Ovary (tissue), 9 donors: ENCODE results near the gene NOXA1. TPM values are rescaled to one million over a fixed set of nuclear protein-coding genes. Genes with fewer than 3 reads are reported as not detected.

Source experiments
- DNase-seq, 5 donors: peaks; one replicate each; pipeline ENCODE4 v3.0.0-alpha.2; 2019 to 2020
- H3K27ac ChIP-seq, 2 donors: fragments of 200-600 bp; one replicate each; pipeline versions ENCODE4 v1.5.1 to v1.8.0; 2019 to 2022
- H3K27me3 ChIP-seq: fragments of 200-600 bp; one replicate; pipeline ENCODE4 v1.8.0; 2022
- H3K36me3 ChIP-seq: fragments of 200-600 bp; sonication (generic); one replicate; pipeline ENCODE4 v1.5.1; 2019
- H3K4me1 ChIP-seq: one replicate; pipeline ENCODE4 v1.8.1; 2013; ENCODE audit warnings: mild to moderate bottlenecking, moderate library complexity; ENCODE audit not compliant: insufficient read depth
- H3K4me3 ChIP-seq: fragments of 200-600 bp; sonication (generic); one replicate; pipeline ENCODE4 v1.5.1; 2017
- H3K9me3 ChIP-seq, 2 donors: fragments of 200-600 bp in 1 of 2; sonication (generic) in 1 of 2; one replicate each; pipeline versions ENCODE4 v1.5.1 to v1.8.1; 2013 to 2019; ENCODE audit warnings: mild to moderate bottlenecking in 1 of 2, moderate library complexity in 1 of 2
- EP300 ChIP-seq: sonication (generic); formaldehyde crosslinking; IDR thresholded peaks from one replicate; pipeline ENCODE4 v1.6.1; 2017; ENCODE audit warnings: antibody characterized with exemption
- POLR2A ChIP-seq: fragments of 450-650 bp; IDR thresholded peaks from one replicate; pipeline ENCODE4 v1.6.1; 2017; ENCODE audit warnings: antibody characterized with exemption, mild to moderate bottlenecking, moderate library complexity
- WGBS, 3 donors: extraction: QIAGEN DNeasy Blood & Tissue Kit in 1 of 3; methylation state at CpG; one replicate each; pipeline versions ENCODE4 v1.1.5 to v1.1.7; 2013 to 2017; 5-methylcytosine and 5-hydroxymethylcytosine counted together
- intact Hi-C, 4 donors: fragments of 100-400 bp; cut with DNase I; formaldehyde crosslinking; loops; one replicate each; pipeline versions ENCODE4 v1.11.0 to v1.15.1; 2022 to 2023
- polyA plus RNA-seq, 2 donors: library from polyadenylated mRNA; stranded (reverse); fragments of 200-250 nt in 1 of 2; fragments of 350-450 nt in 1 of 2; fragmentation: Illumina TruSeq in 1 of 2; extraction: RNeasy Lipid Tissue Mini Kit (QIAGEN cat#74804) in 1 of 2; gene quantifications; one replicate each; pipeline ENCODE4 v1.2.3, GENCODE V29; 2013 to 2014
- total RNA-seq, 7 donors: library from RNA; depleted of rRNA in 2 of 7; stranded (reverse); fragments of >200 nt in 2 of 7; fragmentation: NEBNext Ultra II Directional in 3 of 7; extraction: Animal tissue kit (Norgen Biotek cat#: 25700) in 3 of 7; gene quantifications; one replicate each; pipeline versions ENCODE4 v1.1.0 to v1.2.4, GENCODE V29; 2016 to 2023
- TF ChIP-seq, protein P1 (sequence below), 3 donors: fragments of 450-650 bp in 2 of 3; fragments of 200-600 bp in 1 of 3; IDR thresholded peaks; one replicate each; pipeline versions ENCODE4 v1.5.1 to v1.8.0; 2016 to 2022; ENCODE audit warnings: antibody characterized with exemption in 3 of 3, mild to moderate bottlenecking in 1 of 3
- donor health status: DM: no; HTN: no; CAD: no; lungs with moderate emphysema.
- donor health status: DM: no; HTN: no; CAD: no.
- donor health status: Bipolar disorder and iron deficiency.
- donor health status: DM: yes; HTN: yes; CAD: no.
- donor health status: DM: no; HTN: no; CAD: no.
- donor health status: DM: yes; HTN: yes; CAD: no.

Gene NOXA1
- total and polyA plus RNA-seq, 9 donors: 7.1 to 18.5 (median 12.1) TPM; not detected in 1

DNA sequence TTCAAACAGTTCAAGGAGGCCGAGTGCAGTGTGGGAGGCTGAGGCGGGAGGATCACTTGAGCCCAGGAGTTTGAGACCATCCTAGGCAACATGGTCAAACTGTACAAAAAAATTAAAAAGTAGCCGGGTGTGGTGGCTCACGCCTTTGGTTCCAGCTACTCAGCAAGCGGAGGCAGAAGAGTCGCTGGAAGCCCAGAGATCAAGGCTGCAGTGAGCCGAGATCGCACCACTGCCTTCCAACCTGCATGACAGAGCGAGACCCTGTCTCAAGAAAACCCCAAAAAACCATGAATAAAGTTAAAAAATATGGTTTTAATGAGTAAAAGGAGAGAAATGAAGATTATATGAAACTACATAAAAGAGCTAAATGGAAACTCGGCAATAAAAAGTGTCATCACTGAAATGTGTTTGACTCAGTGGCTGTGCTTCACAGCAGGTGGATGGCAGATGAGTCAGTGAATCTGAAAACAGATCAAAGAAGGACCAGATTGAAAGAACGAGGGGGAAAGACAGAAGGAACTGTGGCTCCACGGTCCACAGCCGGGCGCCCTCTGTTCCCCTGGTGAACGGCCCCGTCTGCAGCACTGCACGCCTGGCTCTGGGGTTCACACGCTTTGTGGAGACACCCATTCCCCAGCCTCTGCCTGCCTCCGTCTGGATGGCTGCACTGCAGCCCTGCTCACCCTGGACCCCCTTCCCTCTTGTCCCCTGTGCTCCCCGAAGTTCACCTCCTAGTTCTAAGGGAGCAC, 25.3 kb upstream of the NOXA1 start:
- 95 to 97% (median 97%) methylated on average over 20 of the region's 20 CpGs for WGBS, 3 donors
- DNase-seq: no peak
- no peak for TF ChIP-seq POLR2A
- no peak for TF ChIP-seq EP300
- TF ChIP-seq, protein P1, sequence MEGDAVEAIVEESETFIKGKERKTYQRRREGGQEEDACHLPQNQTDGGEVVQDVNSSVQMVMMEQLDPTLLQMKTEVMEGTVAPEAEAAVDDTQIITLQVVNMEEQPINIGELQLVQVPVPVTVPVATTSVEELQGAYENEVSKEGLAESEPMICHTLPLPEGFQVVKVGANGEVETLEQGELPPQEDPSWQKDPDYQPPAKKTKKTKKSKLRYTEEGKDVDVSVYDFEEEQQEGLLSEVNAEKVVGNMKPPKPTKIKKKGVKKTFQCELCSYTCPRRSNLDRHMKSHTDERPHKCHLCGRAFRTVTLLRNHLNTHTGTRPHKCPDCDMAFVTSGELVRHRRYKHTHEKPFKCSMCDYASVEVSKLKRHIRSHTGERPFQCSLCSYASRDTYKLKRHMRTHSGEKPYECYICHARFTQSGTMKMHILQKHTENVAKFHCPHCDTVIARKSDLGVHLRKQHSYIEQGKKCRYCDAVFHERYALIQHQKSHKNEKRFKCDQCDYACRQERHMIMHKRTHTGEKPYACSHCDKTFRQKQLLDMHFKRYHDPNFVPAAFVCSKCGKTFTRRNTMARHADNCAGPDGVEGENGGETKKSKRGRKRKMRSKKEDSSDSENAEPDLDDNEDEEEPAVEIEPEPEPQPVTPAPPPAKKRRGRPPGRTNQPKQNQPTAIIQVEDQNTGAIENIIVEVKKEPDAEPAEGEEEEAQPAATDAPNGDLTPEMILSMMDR (IDR thresholded peaks at IDR 0.05): no peak
- no peaks in the 10 kb centered on the region for H3K9me3 ChIP-seq
- no peak overlapping the region for H3K27ac ChIP-seq
- H3K4me3 ChIP-seq: no peak overlapping the region
- H3K4me1 ChIP-seq: no peaks in the 10 kb centered on the region
- intact Hi-C loops: no loop called here
- no peaks in the 10 kb centered on the region for H3K27me3 ChIP-seq
- H3K36me3 ChIP-seq: no peaks in the 10 kb centered on the region

DNA sequence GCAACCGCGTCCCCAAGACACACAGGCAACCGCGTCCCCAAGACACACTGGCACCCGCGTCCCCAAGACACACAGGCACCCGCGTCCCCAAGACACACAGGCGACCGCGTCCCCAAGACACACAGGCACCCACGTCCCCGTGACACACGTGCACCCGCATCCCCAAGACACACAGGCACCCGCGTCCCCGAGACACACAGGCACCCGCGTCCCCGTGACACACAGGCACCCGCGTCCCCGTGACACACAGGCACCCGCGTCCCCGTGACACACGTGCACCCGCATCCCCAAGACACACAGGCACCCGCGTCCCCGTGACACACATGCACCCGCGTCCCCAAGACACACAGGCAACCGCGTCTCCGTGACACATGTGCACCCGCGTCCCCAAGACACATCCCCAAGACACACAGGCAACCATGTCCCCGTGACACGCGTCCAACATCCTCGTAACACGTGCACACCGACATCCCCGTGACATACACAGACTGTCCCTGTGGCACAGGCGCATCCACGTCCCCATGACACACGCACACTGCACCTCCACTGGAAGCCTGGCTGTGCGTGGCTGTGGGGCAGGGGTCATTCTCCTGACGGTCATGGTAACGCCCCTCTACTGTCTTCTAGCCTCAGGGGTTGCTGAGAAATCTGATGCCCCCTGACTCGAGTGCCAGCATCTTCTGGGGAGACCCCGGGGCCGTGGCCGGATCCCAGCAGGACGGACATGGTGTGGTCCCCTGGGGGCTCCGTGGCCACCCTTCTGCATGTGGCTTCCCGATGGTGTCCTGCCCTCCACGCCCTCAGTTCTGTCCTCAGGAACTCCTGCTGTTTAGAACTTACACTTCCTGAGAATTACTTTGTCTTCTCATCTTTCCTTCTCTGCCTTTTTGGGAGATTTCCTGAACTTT, 24.4 kb upstream of the NOXA1 start:
- TF ChIP-seq POLR2A: no peak
- no peak for TF ChIP-seq EP300
- TF ChIP-seq, protein P1 (IDR thresholded peaks at IDR 0.05): no peak
- WGBS, 3 donors: 95 to 97% (median 96%) methylated on average over 60 of the region's 60 CpGs
- intact Hi-C loops: no loop called here

DNA sequence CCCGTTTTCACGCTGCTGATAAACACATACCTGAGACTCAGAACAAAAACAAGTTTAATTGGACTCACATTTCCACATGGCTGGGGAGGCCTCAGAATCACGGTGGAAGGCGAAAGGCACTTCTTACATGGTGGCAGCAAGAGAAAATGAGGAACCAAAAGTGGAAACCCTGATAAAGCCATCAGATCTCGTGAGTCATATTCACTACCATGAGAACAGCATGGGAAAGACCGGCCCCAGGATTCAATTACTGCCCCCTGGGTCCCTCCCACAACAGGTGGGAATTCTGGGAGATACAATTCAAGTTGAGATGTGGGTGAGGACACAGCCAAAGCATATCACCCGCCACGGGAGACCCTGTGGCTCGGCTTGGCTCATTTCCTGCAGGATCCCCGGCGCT, 20.4 kb upstream of the NOXA1 start:
- no peak overlapping the region for H3K4me3 ChIP-seq
- H3K27ac ChIP-seq: no peak overlapping the region
- no peak for DNase-seq
- no peaks in the 10 kb centered on the region for H3K36me3 ChIP-seq
- peaks cover 4% of the 10 kb centered on the region for H3K4me1 ChIP-seq
- H3K9me3 ChIP-seq: no peaks in the 10 kb centered on the region
- intact Hi-C loops: no loop called here
- no peaks in the 10 kb centered on the region for H3K27me3 ChIP-seq
- TF ChIP-seq POLR2A (no peak), EP300 (no peak)
- TF ChIP-seq, protein P1 (IDR thresholded peaks at IDR 0.05): no peak
- 81 to 83% (median 81%) methylated on average over 10 to 11 of the region's 11 CpGs for WGBS, 3 donors

More for the DNA sequence above, 24.4 kb upstream of the NOXA1 start:
- Histone ChIP-seq H3K36me3 (no peaks in the 10 kb centered on the region), H3K27ac (no peak overlapping the region), H3K4me1 (no peaks in the 10 kb centered on the region), H3K4me3 (no peak overlapping the region), H3K27me3 (no peaks in the 10 kb centered on the region), H3K9me3 (no peaks in the 10 kb centered on the region)
- DNase-seq: no peak

DNA sequence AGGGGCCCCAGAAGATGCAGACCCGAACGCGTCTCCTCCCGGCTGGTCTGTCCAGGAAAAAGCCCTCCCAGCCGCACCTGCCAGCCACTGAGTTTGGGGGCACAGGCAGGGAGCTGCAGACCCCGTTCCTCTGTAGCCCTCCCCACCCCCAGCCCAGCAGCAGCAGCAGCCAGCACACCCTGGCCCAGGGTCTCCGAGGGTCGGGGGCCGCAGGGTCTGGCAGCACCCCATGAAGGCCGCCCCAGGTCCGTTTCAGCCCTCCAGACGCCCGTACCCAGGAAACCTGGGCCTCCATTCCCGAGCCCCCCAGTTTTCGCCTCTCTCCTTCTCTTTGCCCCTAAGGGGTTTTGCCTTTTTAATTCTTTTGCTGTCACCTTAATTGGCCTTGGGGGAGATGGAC, 19.9 kb upstream of the NOXA1 start:
- no peak for TF ChIP-seq POLR2A
- TF ChIP-seq EP300: no peak
- DNase-seq: no peak
- no peaks in the 10 kb centered on the region for H3K36me3 ChIP-seq
- intact Hi-C loops: no loop called here
- H3K27ac ChIP-seq: no peak overlapping the region
- no peaks in the 10 kb centered on the region for H3K9me3 ChIP-seq
- no peak overlapping the region for H3K4me3 ChIP-seq
- no peaks in the 10 kb centered on the region for H3K27me3 ChIP-seq
- peaks cover 8% of the 10 kb centered on the region for H3K4me1 ChIP-seq
- WGBS, 3 donors: 93 to 95% (median 94%) methylated on average over 15 of the region's 15 CpGs
